ENCODE results near the gene FADS1. TPM values are rescaled to one million over a fixed set of nuclear protein-coding genes. Genes with fewer than 3 reads are reported as not detected.

Gene FADS1
- total and polyA plus RNA-seq, 2 experiments from 2014 or later, result 74.9 to 119 TPM

DNA sequence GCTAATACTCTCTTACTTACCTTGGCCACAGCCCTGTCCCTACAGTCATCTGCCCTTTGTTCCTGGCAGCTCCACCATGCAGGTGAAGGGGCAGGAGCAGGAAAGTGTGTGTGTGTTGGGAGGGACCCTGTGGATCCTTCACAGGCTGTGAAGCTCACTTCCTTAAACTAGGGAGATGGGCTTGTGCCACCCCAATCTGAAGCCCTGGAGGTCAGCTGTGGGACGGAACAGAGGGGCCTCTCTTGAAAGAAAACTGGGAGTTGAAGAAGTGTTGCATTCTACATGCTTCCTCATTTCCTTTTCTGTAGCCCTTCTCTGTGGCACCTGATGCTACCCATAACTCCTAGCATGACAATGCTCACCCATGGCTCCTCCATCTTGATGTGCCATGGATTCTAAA lies 11.7 kb downstream of the FADS1 start:
- no peaks in the 10 kb centered on the region for H3K27me3 ChIP-seq (ENCODE audit: insufficient read depth)
- peaks cover 56% of the 10 kb centered on the region for H3K36me3 ChIP-seq (ENCODE audit: insufficient read depth)
- H3K27ac ChIP-seq (ENCODE audit: low read depth), result no peak overlapping the region
- H3K4me2 ChIP-seq, result no peak overlapping the region
- H3K27me3 Mint-ChIP-seq (ENCODE audit: insufficient read depth, low read depth, poor library complexity), result peaks cover 3% of the 10 kb centered on the region
- no peaks in the 10 kb centered on the region for H3K9me3 Mint-ChIP-seq
- ATAC-seq (no peak), DNase-seq (ENCODE audit: low spot score) (no peak)
- no peaks in the 10 kb centered on the region for H3K4me1 Mint-ChIP-seq
- H3K27ac Mint-ChIP-seq, result no peak overlapping the region
- H3K4me1 ChIP-seq (ENCODE audit: insufficient read depth), result no peaks in the 10 kb centered on the region
- peaks cover 8% of the 10 kb centered on the region; the same call in 1 of the 2 replicates for H3F3A ChIP-seq (replicated peaks; ENCODE audit: low read depth)
- H2AFZ ChIP-seq, result no peak overlapping the region
- no peak overlapping the region for H3K4me3 ChIP-seq
- peaks cover 87% of the 10 kb centered on the region for H3K36me3 Mint-ChIP-seq (ENCODE audit: low read depth)
- H3K79me2 ChIP-seq (replicated peaks; ENCODE audit: insufficient read depth), result no peaks in the 10 kb centered on the region
- no peak overlapping the region for H3K4me3 Mint-ChIP-seq
- no peaks in the 10 kb centered on the region for H3K9me2 ChIP-seq (ENCODE audit: insufficient read depth)
- peaks cover 13% of the 10 kb centered on the region for H4K20me1 ChIP-seq (replicated peaks; ENCODE audit: insufficient read depth)
- TF ChIP-seq NANOG (IDR thresholded peaks at IDR 0.05; ENCODE audit: borderline replicate concordance), result no peak

DNA sequence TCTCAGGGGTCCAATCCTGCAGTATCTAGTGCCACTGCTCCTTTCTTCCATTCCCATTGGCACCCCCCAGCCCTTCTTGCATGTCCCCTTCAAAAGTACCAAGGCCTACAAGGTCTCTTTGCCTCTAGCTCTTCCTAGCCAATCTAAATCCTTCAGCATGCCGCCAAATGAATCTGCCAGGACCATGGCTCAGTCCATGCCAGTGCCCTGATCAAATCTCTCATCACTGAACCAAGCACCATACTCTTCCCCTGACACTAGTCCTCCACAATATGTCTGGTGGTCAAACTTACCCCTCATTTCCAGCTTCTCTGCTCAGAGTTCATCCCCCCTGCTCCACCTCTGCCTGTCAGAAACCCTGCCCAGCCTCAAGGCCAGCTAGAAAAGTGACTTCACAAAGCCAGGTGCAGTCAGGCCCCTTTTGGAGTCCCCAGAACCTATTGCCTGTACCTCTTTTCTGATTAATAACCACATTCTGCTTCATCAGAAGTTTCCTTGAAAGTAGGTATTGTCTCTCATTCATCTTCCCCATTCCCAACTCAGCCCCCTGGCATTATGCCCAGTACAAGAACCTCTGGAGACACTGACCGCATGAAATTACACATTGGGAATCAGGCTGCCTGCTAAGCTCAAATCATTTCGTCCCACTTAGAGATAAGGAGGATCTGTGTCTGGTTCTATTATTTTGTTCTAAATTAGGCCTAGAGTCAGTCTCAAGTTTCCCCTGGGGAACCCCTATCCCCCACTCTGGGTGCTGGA lies 12.7 kb downstream of the FADS1 start:
- H3K27me3 Mint-ChIP-seq (ENCODE audit: insufficient read depth, low read depth, poor library complexity), result peaks cover 3% of the 10 kb centered on the region
- peaks cover 89% of the 10 kb centered on the region for H3K36me3 Mint-ChIP-seq (ENCODE audit: low read depth)
- H3K27me3 ChIP-seq (ENCODE audit: insufficient read depth), result no peaks in the 10 kb centered on the region
- H4K20me1 ChIP-seq (replicated peaks; ENCODE audit: insufficient read depth), result peaks cover 13% of the 10 kb centered on the region
- H3K4me3 Mint-ChIP-seq, result no peak overlapping the region
- no peak overlapping the region for H3K27ac Mint-ChIP-seq
- H3F3A ChIP-seq (replicated peaks; ENCODE audit: low read depth), result peaks cover 11% of the 10 kb centered on the region
- peaks cover 45% of the 10 kb centered on the region for H3K36me3 ChIP-seq (ENCODE audit: insufficient read depth)
- no peaks in the 10 kb centered on the region for H3K9me3 Mint-ChIP-seq
- H3K4me3 ChIP-seq, result no peak overlapping the region
- H3K4me1 ChIP-seq (ENCODE audit: insufficient read depth), result no peaks in the 10 kb centered on the region
- no peak for ATAC-seq
- no peaks in the 10 kb centered on the region for H3K9me2 ChIP-seq (ENCODE audit: insufficient read depth)
- H3K4me2 ChIP-seq, result no peak overlapping the region
- DNase-seq (ENCODE audit: low spot score), result no peak
- no peak overlapping the region for H2AFZ ChIP-seq
- H3K79me2 ChIP-seq (replicated peaks; ENCODE audit: insufficient read depth), result no peaks in the 10 kb centered on the region; the same call in 1 of the 2 replicates
- no peaks in the 10 kb centered on the region for H3K4me1 Mint-ChIP-seq
- H3K27ac ChIP-seq (ENCODE audit: low read depth), result no peak overlapping the region
- TF ChIP-seq, protein P1, sequence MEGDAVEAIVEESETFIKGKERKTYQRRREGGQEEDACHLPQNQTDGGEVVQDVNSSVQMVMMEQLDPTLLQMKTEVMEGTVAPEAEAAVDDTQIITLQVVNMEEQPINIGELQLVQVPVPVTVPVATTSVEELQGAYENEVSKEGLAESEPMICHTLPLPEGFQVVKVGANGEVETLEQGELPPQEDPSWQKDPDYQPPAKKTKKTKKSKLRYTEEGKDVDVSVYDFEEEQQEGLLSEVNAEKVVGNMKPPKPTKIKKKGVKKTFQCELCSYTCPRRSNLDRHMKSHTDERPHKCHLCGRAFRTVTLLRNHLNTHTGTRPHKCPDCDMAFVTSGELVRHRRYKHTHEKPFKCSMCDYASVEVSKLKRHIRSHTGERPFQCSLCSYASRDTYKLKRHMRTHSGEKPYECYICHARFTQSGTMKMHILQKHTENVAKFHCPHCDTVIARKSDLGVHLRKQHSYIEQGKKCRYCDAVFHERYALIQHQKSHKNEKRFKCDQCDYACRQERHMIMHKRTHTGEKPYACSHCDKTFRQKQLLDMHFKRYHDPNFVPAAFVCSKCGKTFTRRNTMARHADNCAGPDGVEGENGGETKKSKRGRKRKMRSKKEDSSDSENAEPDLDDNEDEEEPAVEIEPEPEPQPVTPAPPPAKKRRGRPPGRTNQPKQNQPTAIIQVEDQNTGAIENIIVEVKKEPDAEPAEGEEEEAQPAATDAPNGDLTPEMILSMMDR (conservative IDR thresholded peaks at IDR 0.05; ENCODE audit: low read depth in 2 of 2), result no peak
- no peak; the same call in 1 of the 2 replicates for TF ChIP-seq POLR2AphosphoS5 (IDR thresholded peaks at IDR 0.05; ENCODE audit: low read depth)
- TF ChIP-seq JUNB (IDR thresholded peaks at IDR 0.05; ENCODE audit: unreplicated experiment), result no peak
- TF ChIP-seq, protein P2, sequence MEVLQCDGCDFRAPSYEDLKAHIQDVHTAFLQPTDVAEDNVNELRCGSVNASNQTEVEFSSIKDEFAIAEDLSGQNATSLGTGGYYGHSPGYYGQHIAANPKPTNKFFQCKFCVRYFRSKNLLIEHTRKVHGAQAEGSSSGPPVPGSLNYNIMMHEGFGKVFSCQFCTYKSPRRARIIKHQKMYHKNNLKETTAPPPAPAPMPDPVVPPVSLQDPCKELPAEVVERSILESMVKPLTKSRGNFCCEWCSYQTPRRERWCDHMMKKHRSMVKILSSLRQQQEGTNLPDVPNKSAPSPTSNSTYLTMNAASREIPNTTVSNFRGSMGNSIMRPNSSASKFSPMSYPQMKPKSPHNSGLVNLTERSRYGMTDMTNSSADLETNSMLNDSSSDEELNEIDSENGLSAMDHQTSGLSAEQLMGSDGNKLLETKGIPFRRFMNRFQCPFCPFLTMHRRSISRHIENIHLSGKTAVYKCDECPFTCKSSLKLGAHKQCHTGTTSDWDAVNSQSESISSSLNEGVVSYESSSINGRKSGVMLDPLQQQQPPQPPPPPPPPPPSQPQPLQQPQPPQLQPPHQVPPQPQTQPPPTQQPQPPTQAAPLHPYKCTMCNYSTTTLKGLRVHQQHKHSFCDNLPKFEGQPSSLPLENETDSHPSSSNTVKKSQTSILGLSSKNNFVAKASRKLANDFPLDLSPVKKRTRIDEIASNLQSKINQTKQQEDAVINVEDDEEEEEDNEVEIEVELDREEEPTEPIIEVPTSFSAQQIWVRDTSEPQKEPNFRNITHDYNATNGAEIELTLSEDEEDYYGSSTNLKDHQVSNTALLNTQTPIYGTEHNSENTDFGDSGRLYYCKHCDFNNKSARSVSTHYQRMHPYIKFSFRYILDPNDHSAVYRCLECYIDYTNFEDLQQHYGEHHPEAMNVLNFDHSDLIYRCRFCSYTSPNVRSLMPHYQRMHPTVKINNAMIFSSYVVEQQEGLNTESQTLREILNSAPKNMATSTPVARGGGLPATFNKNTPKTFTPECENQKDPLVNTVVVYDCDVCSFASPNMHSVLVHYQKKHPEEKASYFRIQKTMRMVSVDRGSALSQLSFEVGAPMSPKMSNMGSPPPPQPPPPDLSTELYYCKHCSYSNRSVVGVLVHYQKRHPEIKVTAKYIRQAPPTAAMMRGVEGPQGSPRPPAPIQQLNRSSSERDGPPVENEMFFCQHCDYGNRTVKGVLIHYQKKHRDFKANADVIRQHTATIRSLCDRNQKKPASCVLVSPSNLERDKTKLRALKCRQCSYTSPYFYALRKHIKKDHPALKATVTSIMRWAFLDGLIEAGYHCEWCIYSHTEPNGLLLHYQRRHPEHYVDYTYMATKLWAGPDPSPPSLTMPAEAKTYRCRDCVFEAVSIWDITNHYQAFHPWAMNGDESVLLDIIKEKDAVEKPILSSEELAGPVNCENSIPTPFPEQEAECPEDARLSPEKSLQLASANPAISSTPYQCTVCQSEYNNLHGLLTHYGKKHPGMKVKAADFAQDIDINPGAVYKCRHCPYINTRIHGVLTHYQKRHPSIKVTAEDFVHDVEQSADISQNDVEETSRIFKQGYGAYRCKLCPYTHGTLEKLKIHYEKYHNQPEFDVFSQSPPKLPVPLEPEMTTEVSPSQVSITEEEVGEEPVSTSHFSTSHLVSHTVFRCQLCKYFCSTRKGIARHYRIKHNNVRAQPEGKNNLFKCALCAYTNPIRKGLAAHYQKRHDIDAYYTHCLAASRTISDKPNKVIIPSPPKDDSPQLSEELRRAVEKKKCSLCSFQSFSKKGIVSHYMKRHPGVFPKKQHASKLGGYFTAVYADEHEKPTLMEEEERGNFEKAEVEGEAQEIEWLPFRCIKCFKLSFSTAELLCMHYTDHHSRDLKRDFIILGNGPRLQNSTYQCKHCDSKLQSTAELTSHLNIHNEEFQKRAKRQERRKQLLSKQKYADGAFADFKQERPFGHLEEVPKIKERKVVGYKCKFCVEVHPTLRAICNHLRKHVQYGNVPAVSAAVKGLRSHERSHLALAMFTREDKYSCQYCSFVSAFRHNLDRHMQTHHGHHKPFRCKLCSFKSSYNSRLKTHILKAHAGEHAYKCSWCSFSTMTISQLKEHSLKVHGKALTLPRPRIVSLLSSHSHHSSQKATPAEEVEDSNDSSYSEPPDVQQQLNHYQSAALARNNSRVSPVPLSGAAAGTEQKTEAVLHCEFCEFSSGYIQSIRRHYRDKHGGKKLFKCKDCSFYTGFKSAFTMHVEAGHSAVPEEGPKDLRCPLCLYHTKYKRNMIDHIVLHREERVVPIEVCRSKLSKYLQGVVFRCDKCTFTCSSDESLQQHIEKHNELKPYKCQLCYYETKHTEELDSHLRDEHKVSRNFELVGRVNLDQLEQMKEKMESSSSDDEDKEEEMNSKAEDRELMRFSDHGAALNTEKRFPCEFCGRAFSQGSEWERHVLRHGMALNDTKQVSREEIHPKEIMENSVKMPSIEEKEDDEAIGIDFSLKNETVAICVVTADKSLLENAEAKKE (CRISPR knock-in tag; IDR thresholded peaks at IDR 0.05), result no peak
- TF ChIP-seq ZNF114 (CRISPR knock-in tag; IDR thresholded peaks at IDR 0.05), result no peak
- TF ChIP-seq CREB1 (CRISPR knock-in tag; IDR thresholded peaks at IDR 0.05; ENCODE audit: low read depth), result no peak
- TF ChIP-seq, protein P3, sequence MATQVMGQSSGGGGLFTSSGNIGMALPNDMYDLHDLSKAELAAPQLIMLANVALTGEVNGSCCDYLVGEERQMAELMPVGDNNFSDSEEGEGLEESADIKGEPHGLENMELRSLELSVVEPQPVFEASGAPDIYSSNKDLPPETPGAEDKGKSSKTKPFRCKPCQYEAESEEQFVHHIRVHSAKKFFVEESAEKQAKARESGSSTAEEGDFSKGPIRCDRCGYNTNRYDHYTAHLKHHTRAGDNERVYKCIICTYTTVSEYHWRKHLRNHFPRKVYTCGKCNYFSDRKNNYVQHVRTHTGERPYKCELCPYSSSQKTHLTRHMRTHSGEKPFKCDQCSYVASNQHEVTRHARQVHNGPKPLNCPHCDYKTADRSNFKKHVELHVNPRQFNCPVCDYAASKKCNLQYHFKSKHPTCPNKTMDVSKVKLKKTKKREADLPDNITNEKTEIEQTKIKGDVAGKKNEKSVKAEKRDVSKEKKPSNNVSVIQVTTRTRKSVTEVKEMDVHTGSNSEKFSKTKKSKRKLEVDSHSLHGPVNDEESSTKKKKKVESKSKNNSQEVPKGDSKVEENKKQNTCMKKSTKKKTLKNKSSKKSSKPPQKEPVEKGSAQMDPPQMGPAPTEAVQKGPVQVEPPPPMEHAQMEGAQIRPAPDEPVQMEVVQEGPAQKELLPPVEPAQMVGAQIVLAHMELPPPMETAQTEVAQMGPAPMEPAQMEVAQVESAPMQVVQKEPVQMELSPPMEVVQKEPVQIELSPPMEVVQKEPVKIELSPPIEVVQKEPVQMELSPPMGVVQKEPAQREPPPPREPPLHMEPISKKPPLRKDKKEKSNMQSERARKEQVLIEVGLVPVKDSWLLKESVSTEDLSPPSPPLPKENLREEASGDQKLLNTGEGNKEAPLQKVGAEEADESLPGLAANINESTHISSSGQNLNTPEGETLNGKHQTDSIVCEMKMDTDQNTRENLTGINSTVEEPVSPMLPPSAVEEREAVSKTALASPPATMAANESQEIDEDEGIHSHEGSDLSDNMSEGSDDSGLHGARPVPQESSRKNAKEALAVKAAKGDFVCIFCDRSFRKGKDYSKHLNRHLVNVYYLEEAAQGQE (IDR thresholded peaks at IDR 0.05; ENCODE audit: unreplicated experiment), result no peak
- TF ChIP-seq STAT1 (IDR thresholded peaks at IDR 0.05; ENCODE audit: unreplicated experiment), result no peak
- no peak for TF ChIP-seq ZNF331 (CRISPR knock-in tag; IDR thresholded peaks at IDR 0.05; ENCODE audit: low read depth)
